BJ (cell line): Measurements from ENCODE around the gene GKAP1. TPM values are rescaled to one million over a fixed set of nuclear protein-coding genes. Genes with fewer than 3 reads are reported as not detected.

Experiments
- CTCF ChIA-PET: fragments of 350-600 bp; formaldehyde crosslinking; extraction: SDS; loops from one replicate; lab custom pipeline; 2021; ENCODE audit warnings: antibody characterized with exemption, inconsistent platforms; lab: Yijun Ruan, JAX
- POLR2A ChIA-PET: fragments of 300-600 bp; sonication (Branson Sonifier 250); formaldehyde crosslinking; extraction: SDS; loops from one replicate; lab custom pipeline; 2021; ENCODE audit warnings: antibody characterized with exemption; lab: Charles Lee
- DNase-seq: peaks from one replicate; pipeline ENCODE4 v3.0.0-alpha.2; 2011; ENCODE audit warnings: low read depth
- H3K27me3 ChIP-seq: 2 replicates; pipeline ENCODE4 v1.6.0; 2011; ENCODE audit warnings: low read length; ENCODE audit not compliant: control insufficient read depth, insufficient read depth
- H3K36me3 ChIP-seq: 2 replicates; pipeline ENCODE4 v1.5.1; 2011; ENCODE audit warnings: low read length; ENCODE audit not compliant: control insufficient read depth, insufficient read depth
- H3K4me3 ChIP-seq: 2 replicates; pipeline ENCODE4 v1.5.1; 2011; ENCODE audit warnings: low read depth, mild to moderate bottlenecking, control low read depth, low read length
- polyA plus RNA-seq: library from polyadenylated mRNA; depleted of rRNA; stranded (reverse); fragments of >200 nt; gene quantifications from 2 replicates; pipeline ENCODE4 v1.2.3, GENCODE V29; 2011; rRNA removed
- TF ChIP-seq, protein P1 (sequence below): IDR thresholded peaks from 2 replicates; pipeline ENCODE4 v1.5.1; 2011; ENCODE audit warnings: low read depth, mild to moderate bottlenecking, control low read depth, inconsistent platforms, low read length, moderate library complexity; ENCODE audit not compliant: insufficient read depth

Gene GKAP1
- polyA plus RNA-seq, 1 experiment = 0.47 TPM

DNA sequence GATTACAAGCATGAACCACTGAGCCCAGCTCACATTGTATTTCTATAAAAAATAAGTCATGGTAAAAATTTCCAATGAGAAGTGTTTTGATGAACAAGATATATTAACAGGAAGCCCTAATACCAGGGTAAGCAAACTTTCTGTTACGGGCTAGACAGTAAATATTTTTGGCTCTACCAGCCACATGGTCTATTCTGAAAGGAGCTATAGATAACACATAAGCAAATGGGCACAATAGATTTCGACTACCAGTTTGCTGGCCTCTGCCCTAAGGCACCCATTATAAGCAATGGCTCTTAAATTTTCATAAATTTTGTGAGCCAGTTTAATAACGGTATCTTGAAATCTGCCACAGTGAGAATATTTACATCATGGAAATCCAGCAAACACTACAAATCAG, 118.0 kb downstream of the GKAP1 start:
- TF ChIP-seq, protein P1, sequence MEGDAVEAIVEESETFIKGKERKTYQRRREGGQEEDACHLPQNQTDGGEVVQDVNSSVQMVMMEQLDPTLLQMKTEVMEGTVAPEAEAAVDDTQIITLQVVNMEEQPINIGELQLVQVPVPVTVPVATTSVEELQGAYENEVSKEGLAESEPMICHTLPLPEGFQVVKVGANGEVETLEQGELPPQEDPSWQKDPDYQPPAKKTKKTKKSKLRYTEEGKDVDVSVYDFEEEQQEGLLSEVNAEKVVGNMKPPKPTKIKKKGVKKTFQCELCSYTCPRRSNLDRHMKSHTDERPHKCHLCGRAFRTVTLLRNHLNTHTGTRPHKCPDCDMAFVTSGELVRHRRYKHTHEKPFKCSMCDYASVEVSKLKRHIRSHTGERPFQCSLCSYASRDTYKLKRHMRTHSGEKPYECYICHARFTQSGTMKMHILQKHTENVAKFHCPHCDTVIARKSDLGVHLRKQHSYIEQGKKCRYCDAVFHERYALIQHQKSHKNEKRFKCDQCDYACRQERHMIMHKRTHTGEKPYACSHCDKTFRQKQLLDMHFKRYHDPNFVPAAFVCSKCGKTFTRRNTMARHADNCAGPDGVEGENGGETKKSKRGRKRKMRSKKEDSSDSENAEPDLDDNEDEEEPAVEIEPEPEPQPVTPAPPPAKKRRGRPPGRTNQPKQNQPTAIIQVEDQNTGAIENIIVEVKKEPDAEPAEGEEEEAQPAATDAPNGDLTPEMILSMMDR = no peak
- no peak for DNase-seq
- CTCF ChIA-PET = interaction anchor here (1.4 kb wide), 1 partner anchor 79 kb away, joined by 5 read pairs; no protein-coding TSS in a partner anchor
- no peaks in the 10 kb centered on the region for H3K36me3 ChIP-seq
- no peak overlapping the region for H3K4me3 ChIP-seq
- H3K27me3 ChIP-seq = no peaks in the 10 kb centered on the region
- POLR2A ChIA-PET = no interaction called here

DNA sequence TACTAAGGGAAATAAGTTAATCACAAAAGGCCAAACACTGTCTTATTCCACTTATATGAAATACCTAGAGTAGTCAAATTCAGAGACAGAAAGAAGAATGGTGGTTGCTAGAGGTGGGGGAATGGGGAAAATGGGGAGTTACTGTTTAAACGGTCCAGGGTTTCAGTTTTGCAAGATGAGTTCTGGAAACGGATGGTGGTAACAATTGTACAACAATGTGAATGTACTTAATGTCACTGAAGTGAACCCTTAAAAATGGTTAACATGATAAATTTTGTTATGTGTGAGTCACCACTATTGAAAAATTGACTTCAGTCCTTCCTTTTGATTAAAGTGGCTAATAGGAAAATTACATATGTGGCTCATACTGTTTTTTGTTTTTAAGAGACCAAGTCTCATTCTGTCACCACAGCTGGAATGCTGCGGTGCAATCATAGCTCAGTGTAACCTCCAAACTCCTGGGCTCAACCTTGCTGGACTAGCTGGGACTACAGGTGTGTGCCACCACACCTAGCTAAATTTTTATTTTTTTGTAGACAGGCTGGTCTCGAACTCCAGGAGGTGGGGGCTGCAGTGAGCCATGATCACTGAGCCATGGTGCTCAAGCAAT, 118.5 kb downstream of the GKAP1 start:
- Histone ChIP-seq H3K4me3 (no peak overlapping the region), H3K36me3 (no peaks in the 10 kb centered on the region), H3K27me3 (no peaks in the 10 kb centered on the region)
- CTCF ChIA-PET = no interaction called here
- POLR2A ChIA-PET = no interaction called here
- TF ChIP-seq, protein P1 = no peak
- DNase-seq = no peak

DNA sequence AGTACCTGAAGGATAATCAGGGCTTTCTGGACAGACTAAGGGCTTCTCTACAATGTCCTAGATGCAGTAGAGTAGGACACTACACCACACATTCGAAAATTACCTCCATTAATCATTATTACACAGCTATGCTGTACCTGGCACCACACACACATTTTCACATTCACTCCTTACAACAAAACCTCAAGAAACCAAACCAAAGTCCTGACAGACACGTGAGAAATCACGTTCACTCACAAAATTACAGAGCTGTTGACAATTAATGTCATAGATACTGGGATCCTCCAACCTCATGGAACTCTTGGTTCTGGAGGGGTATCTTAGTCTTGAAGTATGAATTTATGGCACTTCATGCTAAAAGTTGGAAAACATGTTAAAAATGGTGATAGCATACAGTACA, 126.1 kb downstream of the GKAP1 start:
- DNase-seq = no peak
- ChIA-PET CTCF (interaction anchor here (1.0 kb wide), 1 partner anchor 43 kb away, joined by 3 read pairs; no protein-coding TSS in a partner anchor), POLR2A (no interaction called here)
- H3K27me3 ChIP-seq = no peaks in the 10 kb centered on the region
- no peak overlapping the region for H3K4me3 ChIP-seq
- TF ChIP-seq, protein P1 = no peak
- H3K36me3 ChIP-seq = no peaks in the 10 kb centered on the region

Other genes starting within 250 kb of the GKAP1 start
- gene IDNK, start 194.6 kb downstream of the GKAP1 start, polyA plus RNA-seq = 2.7 and 3.5 TPM in 2 replicates
- 135 and 154 TPM in 2 replicates for gene UBQLN1, start 109.8 kb downstream of the GKAP1 start, polyA plus RNA-seq
- 0.54 and 1.5 TPM in 2 replicates for gene KIF27, start 103.7 kb upstream of the GKAP1 start, polyA plus RNA-seq
- 343 and 549 TPM in 2 replicates for gene HNRNPK, start 162.4 kb upstream of the GKAP1 start, polyA plus RNA-seq
- gene RMI1, start 163.0 kb upstream of the GKAP1 start, polyA plus RNA-seq = 0.76 and 2.6 TPM in 2 replicates